Measurements from ENCODE around the gene LBHD2. TPM values are rescaled to one million over a fixed set of nuclear protein-coding genes. Genes with fewer than 3 reads are reported as not detected.

LBHD2 gene
- total and polyA plus RNA-seq, 10 of the 15 experiments (the other 5 are each of a cell fraction or from before 2014, with no cell fraction given): not detected

- RAD21 ChIA-PET (ENCODE audit: unreplicated experiment): no interaction called here
- WGBS (ENCODE audit: insufficient coverage, insufficient replicate concordance, low lambda C conversion rate, missing lambda C conversion rate): 48% methylated on average over 5 of the region's 8 CpGs
- H3K27ac ChIP-seq (ENCODE audit: control insufficient read depth, insufficient read depth): no peak overlapping the region
- no TSS peak for BruUV-seq (replicated peaks)
- SMC1A ChIA-PET (ENCODE audit: uncharacterized antibody, unreplicated experiment): interaction anchor here (1.2 kb wide), 1 partner anchor 373 kb away, joined by 3 read pairs; no protein-coding TSS in a partner anchor
- H3K36me3 ChIP-seq (ENCODE audit: control insufficient read depth in 2 of 2, insufficient read depth in 2 of 2, low read length in 1 of 2): no peaks in the 10 kb centered on the region
- FAIRE-seq: no peak
- H3K79me2 ChIP-seq (ENCODE audit: control insufficient read depth, insufficient read depth, low read length): no peaks in the 10 kb centered on the region
- CTCF ChIA-PET: no interaction called here
- H4K20me1 ChIP-seq (ENCODE audit: control insufficient read depth, insufficient read depth): no peaks in the 10 kb centered on the region
- no peak for ATAC-seq
- no peak overlapping the region for H3K4me3 ChIP-seq
- no peak overlapping the region for H2AFZ ChIP-seq (ENCODE audit: control insufficient read depth, low read depth, low read length)
- H3K9ac ChIP-seq (ENCODE audit: control insufficient read depth, insufficient read depth, low read length): no peak overlapping the region
- in situ Hi-C loops (cut with MboI) (no loop called here), intact Hi-C loops (cut with micrococcal nuclease; ENCODE audit: unreplicated experiment) (no loop called here)
- H3K4me2 ChIP-seq (ENCODE audit: control insufficient read depth, insufficient read depth): no peak overlapping the region
- no peak for DNase-seq (ENCODE audit: low read depth, low spot score)
- no peaks in the 10 kb centered on the region for H3K4me1 ChIP-seq (ENCODE audit: control insufficient read depth, insufficient read depth, low read length)
- no peaks in the 10 kb centered on the region for H3K9me3 ChIP-seq (replicated peaks; ENCODE audit: control insufficient read depth, insufficient read depth, low read length)
- no peaks in the 10 kb centered on the region; a peak in 1 of 4 replicates for H3K27me3 ChIP-seq (replicated peaks in 1 of 2; ENCODE audit: control insufficient read depth in 2 of 2, insufficient read depth in 2 of 2, low read length in 1 of 2)
- POLR2A ChIA-PET: no interaction called here
- TF ChIP-seq ZNF592 (IDR thresholded peaks at IDR 0.05): no peak
- TF ChIP-seq ZNF207 (IDR thresholded peaks at IDR 0.05; ENCODE audit: borderline replicate concordance): no peak
- no peak for TF ChIP-seq NFIC (IDR thresholded peaks at IDR 0.05; ENCODE audit: low read depth, low read length)
- no peak for TF ChIP-seq RCOR1 (conservative IDR thresholded peaks at IDR 0.05; ENCODE audit: low read depth, low read length)
- no peak for TF ChIP-seq CEBPB (IDR thresholded peaks at IDR 0.05; ENCODE audit: borderline replicate concordance in 1 of 2, low read depth in 2 of 2, low read length in 2 of 2)
- no peak for TF ChIP-seq WRNIP1 (IDR thresholded peaks at IDR 0.05; ENCODE audit: borderline replicate concordance, low read depth, low read length)
- no peak for TF ChIP-seq MAX (IDR thresholded peaks at IDR 0.05; ENCODE audit: low read depth, low read length)
- TF ChIP-seq E2F4 (IDR thresholded peaks at IDR 0.05; ENCODE audit: low read depth, low read length): no peak
- TF ChIP-seq E4F1 (IDR thresholded peaks at IDR 0.05; ENCODE audit: borderline replicate concordance, partially characterized antibody): no peak
- TF ChIP-seq TARDBP (IDR thresholded peaks at IDR 0.05; ENCODE audit: borderline replicate concordance): no peak
- TF ChIP-seq NR2F1 (conservative IDR thresholded peaks at IDR 0.05): no peak
- TF ChIP-seq IRF5 (IDR thresholded peaks at IDR 0.05; ENCODE audit: borderline replicate concordance): no peak
Observed at GRCh38 chr14:103067231-103067954, 16.6 kb upstream of the LBHD2 start.
